ENCODE data around the gene GSTM2.

GSTM2 gene

GRCh38 chr1:109626682-109627408, 41.0 kb upstream of the GSTM2 start:
- no peak overlapping the region for H3K4me3 ChIP-seq (ENCODE audit: low read length)

GRCh38 chr1:109627692-109628399, 40.0 kb upstream of the GSTM2 start:
- DNase-seq (ENCODE audit: low read depth): no peak
- TF ChIP-seq CTCF (IDR thresholded peaks at IDR 0.05; ENCODE audit: insufficient read depth, low read depth, low read length, missing control alignments): no peak
- no peak overlapping the region for H3K4me3 ChIP-seq (ENCODE audit: low read length)

More at GRCh38 chr1:109626682-109627408, 41.0 kb upstream of the GSTM2 start:
- TF ChIP-seq CTCF (IDR thresholded peaks at IDR 0.05; ENCODE audit: insufficient read depth, low read depth, low read length, missing control alignments): no peak
- DNase-seq (ENCODE audit: low read depth): no peak

- no peak overlapping the region for H3K4me3 ChIP-seq (ENCODE audit: low read length)
- no peak for TF ChIP-seq CTCF (IDR thresholded peaks at IDR 0.05; ENCODE audit: insufficient read depth, low read depth, low read length, missing control alignments)
- DNase-seq (ENCODE audit: low read depth): peak; percentile 72
Observed at GRCh38 chr1:109628540-109629321, 39.1 kb upstream of the GSTM2 start.

GRCh38 chr1:109629372-109630030, 38.4 kb upstream of the GSTM2 start:
- H3K4me3 ChIP-seq (ENCODE audit: low read length): no peak overlapping the region
- no peak for TF ChIP-seq CTCF (IDR thresholded peaks at IDR 0.05; ENCODE audit: insufficient read depth, low read depth, low read length, missing control alignments)
- DNase-seq (ENCODE audit: low read depth): no peak

GRCh38 chr1:109630081-109630897, 37.6 kb upstream of the GSTM2 start:
- TF ChIP-seq CTCF (IDR thresholded peaks at IDR 0.05; ENCODE audit: insufficient read depth, low read depth, low read length, missing control alignments): peak; percentile 24
- DNase-seq (ENCODE audit: low read depth): no peak
- no peak overlapping the region for H3K4me3 ChIP-seq (ENCODE audit: low read length)
